Smooth muscle cell (in vitro differentiated cells): ENCODE measurements around the gene PPFIA4. TPM values are rescaled to one million over a fixed set of nuclear protein-coding genes. Genes with fewer than 3 reads are reported as not detected.

Source experiments
- DNase-seq: peaks from one replicate; lab custom pipeline; 2025; ENCODE audit not compliant: unreplicated experiment; lab: John Stamatoyannopoulos, UW
- H2AFZ ChIP-seq: fragments of 200-600 bp; sonication (generic); 2 replicates; pipeline ENCODE4 v1.6.0; 2016; ENCODE audit warnings: antibody characterized with exemption, low read depth, mild to moderate bottlenecking
- H3F3A ChIP-seq: fragments of 200-600 bp; sonication (generic); 2 replicates; pipeline ENCODE4 v1.6.0; 2017; ENCODE audit warnings: antibody characterized with exemption, low read depth
- H3K27ac ChIP-seq: fragments of 200-600 bp; sonication (generic); 2 replicates; pipeline ENCODE4 v1.5.1; 2016; ENCODE audit warnings: low read depth, mild to moderate bottlenecking
- H3K27me3 ChIP-seq: fragments of 200-600 bp; sonication (generic); 2 replicates; pipeline ENCODE4 v1.6.1; 2016; ENCODE audit warnings: low read depth, mild to moderate bottlenecking
- H3K36me3 ChIP-seq: fragments of 200-600 bp; sonication (generic); 2 replicates; pipeline ENCODE4 v1.5.1; 2016; ENCODE audit warnings: low read depth
- H3K4me1 ChIP-seq: fragments of 200-600 bp; sonication (generic); 2 replicates; pipeline ENCODE4 v1.5.1; 2016; ENCODE audit warnings: low read depth
- H3K4me2 ChIP-seq: fragments of 200-600 bp; sonication (generic); 2 replicates; pipeline ENCODE4 v1.6.0; 2016; ENCODE audit warnings: mild to moderate bottlenecking
- H3K4me3 ChIP-seq: fragments of 200-600 bp; sonication (generic); 2 replicates; pipeline ENCODE4 v1.5.1; 2016; ENCODE audit warnings: mild to moderate bottlenecking
- H3K79me2 ChIP-seq: fragments of 200-600 bp; sonication (generic); 2 replicates; pipeline ENCODE4 v1.6.0; 2016; ENCODE audit warnings: low read depth, mild to moderate bottlenecking
- H3K9ac ChIP-seq: fragments of 200-600 bp; sonication (generic); 2 replicates; pipeline ENCODE4 v1.6.0; 2016; ENCODE audit warnings: low read depth
- H3K9me3 ChIP-seq: fragments of 200-600 bp; sonication (generic); replicated peaks from 2 replicates; pipeline ENCODE4 v1.5.1; 2016; ENCODE audit warnings: low read depth
- H4K20me1 ChIP-seq: fragments of 200-600 bp; sonication (generic); 2 replicates; pipeline ENCODE4 v1.6.0; 2016; ENCODE audit warnings: low read depth
- WGBS: methylation state at CpG from one replicate; pipeline ENCODE4 v1.1.7; 2016; ENCODE audit warnings: low lambda C conversion rate; 5-methylcytosine and 5-hydroxymethylcytosine counted together
- polyA plus RNA-seq: library from polyadenylated mRNA; unstranded; fragments of >200 nt; fragmentation: Nextera tagmentation; extraction: Ambion mirVana; gene quantifications from 2 replicates; pipeline ENCODE4 v1.2.1, GENCODE V29; 2016
- total RNA-seq: library from RNA; depleted of rRNA; stranded (reverse); fragments of >200 nt; gene quantifications from 2 replicates; pipeline ENCODE4 v1.2.3, GENCODE V29; 2014
- TF ChIP-seq, protein P1 (sequence below): fragments of 200-600 bp; sonication (generic); IDR thresholded peaks from 2 replicates; pipeline ENCODE4 v1.5.1; 2017; ENCODE audit warnings: borderline replicate concordance, mild to moderate bottlenecking, antibody characterized with exemption; ENCODE audit not compliant: insufficient read depth, poor library complexity, severe bottlenecking

Gene PPFIA4
- total and polyA plus RNA-seq, 2 experiments from 2014 or later = 6.5 to 10.8 TPM

DNA sequence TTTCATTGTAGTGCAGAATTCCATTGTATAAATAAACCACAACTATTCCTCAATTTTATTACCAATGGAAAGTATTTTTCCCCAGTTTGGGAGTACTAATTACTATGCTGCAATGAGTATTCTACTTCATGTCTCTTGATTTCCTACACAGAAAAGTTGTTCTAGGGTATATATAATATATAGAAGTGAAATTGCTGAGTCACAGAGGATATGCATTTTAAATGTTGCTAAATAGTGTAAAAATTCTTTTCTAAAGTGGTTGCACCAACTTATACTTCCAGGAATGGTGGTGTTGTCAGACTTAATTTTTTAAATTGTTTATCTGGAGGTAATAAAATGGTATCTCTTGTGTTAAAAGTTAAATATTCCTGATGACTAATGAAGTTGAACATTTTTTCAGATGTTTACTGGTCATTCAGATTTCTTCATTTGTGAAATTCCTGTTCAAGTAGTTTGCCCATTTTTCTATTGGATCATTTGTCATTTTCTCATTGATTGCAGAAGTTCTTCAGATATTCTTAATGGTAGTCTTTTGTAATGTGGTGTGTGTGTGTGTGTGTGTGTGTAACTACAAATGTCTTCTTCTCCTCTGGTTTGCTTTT is 78.6 kb downstream of the PPFIA4 start:
- no peaks in the 10 kb centered on the region for H3K79me2 ChIP-seq
- no peak overlapping the region for H3K4me2 ChIP-seq
- H2AFZ ChIP-seq = no peak overlapping the region
- H3K4me3 ChIP-seq = no peak overlapping the region
- no peak overlapping the region for H3K27ac ChIP-seq
- no peaks in the 10 kb centered on the region for H4K20me1 ChIP-seq
- H3K36me3 ChIP-seq = no peaks in the 10 kb centered on the region
- H3K9me3 ChIP-seq = no peaks in the 10 kb centered on the region
- no peak for DNase-seq
- TF ChIP-seq, protein P1, sequence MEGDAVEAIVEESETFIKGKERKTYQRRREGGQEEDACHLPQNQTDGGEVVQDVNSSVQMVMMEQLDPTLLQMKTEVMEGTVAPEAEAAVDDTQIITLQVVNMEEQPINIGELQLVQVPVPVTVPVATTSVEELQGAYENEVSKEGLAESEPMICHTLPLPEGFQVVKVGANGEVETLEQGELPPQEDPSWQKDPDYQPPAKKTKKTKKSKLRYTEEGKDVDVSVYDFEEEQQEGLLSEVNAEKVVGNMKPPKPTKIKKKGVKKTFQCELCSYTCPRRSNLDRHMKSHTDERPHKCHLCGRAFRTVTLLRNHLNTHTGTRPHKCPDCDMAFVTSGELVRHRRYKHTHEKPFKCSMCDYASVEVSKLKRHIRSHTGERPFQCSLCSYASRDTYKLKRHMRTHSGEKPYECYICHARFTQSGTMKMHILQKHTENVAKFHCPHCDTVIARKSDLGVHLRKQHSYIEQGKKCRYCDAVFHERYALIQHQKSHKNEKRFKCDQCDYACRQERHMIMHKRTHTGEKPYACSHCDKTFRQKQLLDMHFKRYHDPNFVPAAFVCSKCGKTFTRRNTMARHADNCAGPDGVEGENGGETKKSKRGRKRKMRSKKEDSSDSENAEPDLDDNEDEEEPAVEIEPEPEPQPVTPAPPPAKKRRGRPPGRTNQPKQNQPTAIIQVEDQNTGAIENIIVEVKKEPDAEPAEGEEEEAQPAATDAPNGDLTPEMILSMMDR = no peak
- no peaks in the 10 kb centered on the region for H3F3A ChIP-seq
- H3K4me1 ChIP-seq = no peaks in the 10 kb centered on the region
- H3K27me3 ChIP-seq = peaks cover 34% of the 10 kb centered on the region
- H3K9ac ChIP-seq = no peak overlapping the region

DNA sequence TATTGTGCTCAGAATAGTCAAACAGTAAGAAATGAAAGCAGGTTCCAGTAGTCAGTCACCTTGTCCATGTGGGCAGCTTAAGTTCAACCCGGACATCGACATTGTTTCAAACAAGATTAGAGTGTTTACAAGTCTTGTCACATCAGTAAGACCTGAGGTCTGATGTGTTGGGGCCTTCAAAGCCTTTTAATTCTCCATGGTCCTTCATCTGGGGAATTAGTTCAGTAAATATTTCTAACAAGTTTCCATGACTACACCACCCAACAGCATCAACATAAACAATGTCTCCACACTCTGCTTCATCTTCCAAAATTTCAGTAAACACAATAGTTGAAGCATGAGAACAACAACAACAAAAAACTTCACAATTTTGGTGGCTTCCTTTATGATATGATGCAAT is 86.2 kb downstream of the PPFIA4 start:
- 68% methylated on average over 2 of the region's 2 CpGs for WGBS
- TF ChIP-seq, protein P1 = no peak

DNA sequence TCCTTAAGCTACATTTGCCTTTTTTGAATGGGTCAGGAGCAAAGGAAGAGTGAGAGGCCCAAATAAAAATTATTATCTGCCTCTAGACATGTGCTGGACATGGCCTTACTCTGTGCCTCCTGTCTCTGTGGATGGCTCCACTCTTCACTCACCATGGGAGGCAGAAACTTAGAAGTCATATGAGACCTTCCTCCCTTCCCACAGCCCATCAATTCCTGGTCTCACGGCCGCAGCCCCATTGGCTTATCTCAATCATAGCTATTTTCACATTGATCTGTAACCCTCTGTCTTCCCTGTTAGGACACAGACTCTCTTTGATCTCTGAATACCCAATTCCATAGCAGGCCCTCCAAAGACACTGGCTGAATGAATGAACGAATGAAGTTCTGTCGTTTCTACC is 87.0 kb downstream of the PPFIA4 start:
- peaks cover 49% of the 10 kb centered on the region for H3K27me3 ChIP-seq
- 78% methylated on average over 4 of the region's 4 CpGs for WGBS
- TF ChIP-seq, protein P1 = no peak
- no peaks in the 10 kb centered on the region for H3K79me2 ChIP-seq
- no peaks in the 10 kb centered on the region for H3K4me1 ChIP-seq
- H3K27ac ChIP-seq = no peak overlapping the region
- no peak overlapping the region for H2AFZ ChIP-seq
- DNase-seq = no peak
- H3K36me3 ChIP-seq = no peaks in the 10 kb centered on the region
- H3K4me2 ChIP-seq = no peak overlapping the region
- no peaks in the 10 kb centered on the region for H3K9me3 ChIP-seq
- H3F3A ChIP-seq = no peaks in the 10 kb centered on the region
- H4K20me1 ChIP-seq = no peaks in the 10 kb centered on the region
- no peak overlapping the region for H3K4me3 ChIP-seq
- H3K9ac ChIP-seq = no peak overlapping the region

More for the DNA sequence above, 86.2 kb downstream of the PPFIA4 start:
- Histone ChIP-seq H3K27ac (no peak overlapping the region), H4K20me1 (no peaks in the 10 kb centered on the region), H3K4me1 (no peaks in the 10 kb centered on the region), H3K9ac (no peak overlapping the region), H3K4me3 (no peak overlapping the region), H3F3A (no peaks in the 10 kb centered on the region), H2AFZ (no peak overlapping the region), H3K79me2 (no peaks in the 10 kb centered on the region), H3K36me3 (no peaks in the 10 kb centered on the region), H3K4me2 (no peak overlapping the region), H3K9me3 (no peaks in the 10 kb centered on the region), H3K27me3 (peaks cover 55% of the 10 kb centered on the region)
- no peak for DNase-seq

DNA sequence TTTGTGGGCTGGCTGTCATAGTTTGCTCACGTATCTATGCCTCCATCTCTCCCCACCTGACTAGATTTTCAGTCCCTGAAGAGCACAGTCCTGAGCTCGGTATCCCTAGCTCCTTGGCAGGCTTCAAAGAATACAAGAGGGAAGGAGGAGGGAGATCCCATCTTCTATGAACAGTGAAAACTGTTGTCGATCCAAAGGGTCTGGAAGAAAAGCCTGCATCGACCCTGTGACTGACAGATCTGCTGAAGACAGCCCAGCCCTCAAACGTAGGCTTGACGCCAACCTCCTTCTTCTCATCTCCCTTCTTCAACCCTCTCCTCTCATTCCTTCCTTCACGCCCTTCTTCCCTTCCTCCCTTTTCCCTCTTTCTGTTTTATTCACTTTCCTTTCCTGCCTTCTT is 87.9 kb downstream of the PPFIA4 start:
- Histone ChIP-seq H2AFZ (no peak overlapping the region), H3K4me2 (no peak overlapping the region), H3K36me3 (no peaks in the 10 kb centered on the region), H3K27ac (no peak overlapping the region), H4K20me1 (no peaks in the 10 kb centered on the region), H3K4me3 (no peak overlapping the region), H3K79me2 (no peaks in the 10 kb centered on the region), H3F3A (no peaks in the 10 kb centered on the region), H3K27me3 (peaks cover 40% of the 10 kb centered on the region), H3K9ac (no peak overlapping the region), H3K4me1 (no peaks in the 10 kb centered on the region), H3K9me3 (no peaks in the 10 kb centered on the region)
- DNase-seq = no peak
- 72% methylated on average over 7 of the region's 7 CpGs for WGBS
- TF ChIP-seq, protein P1 = no peak
